GM18870 (cell line): Measurements from ENCODE around the gene MAIP1.

Experiments
- ATAC-seq: cut with Tn5 transposase; IDR thresholded peaks from one replicate; pipeline ENCODE4 v1.9.1; 2021; ENCODE audit warnings: moderate library complexity; ENCODE audit not compliant: unreplicated experiment

Gene MAIP1

DNA sequence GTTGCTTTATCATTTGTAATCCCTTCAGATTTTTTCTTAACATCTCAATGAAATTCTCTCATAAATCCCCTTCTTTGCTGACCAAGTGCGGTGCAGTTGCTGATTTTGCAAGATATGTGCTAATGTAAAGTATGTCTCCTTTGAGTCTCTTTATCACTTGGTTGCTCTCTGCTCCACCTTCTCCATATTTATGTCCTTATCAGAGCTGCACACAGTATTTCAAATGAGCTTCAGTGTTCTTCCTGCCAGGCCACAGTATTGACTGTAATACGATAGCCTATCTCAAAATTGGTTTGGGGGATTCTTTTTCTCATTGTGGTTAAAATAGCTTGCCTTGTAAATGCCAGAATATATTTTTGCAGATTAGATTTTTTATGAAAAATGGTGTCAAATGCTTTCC, 32.2 kb downstream of the MAIP1 start:
- no peak for ATAC-seq

- no peak for ATAC-seq
Observed at GRCh38 chr2:199988151-199988550, 32.8 kb downstream of the MAIP1 start.

DNA sequence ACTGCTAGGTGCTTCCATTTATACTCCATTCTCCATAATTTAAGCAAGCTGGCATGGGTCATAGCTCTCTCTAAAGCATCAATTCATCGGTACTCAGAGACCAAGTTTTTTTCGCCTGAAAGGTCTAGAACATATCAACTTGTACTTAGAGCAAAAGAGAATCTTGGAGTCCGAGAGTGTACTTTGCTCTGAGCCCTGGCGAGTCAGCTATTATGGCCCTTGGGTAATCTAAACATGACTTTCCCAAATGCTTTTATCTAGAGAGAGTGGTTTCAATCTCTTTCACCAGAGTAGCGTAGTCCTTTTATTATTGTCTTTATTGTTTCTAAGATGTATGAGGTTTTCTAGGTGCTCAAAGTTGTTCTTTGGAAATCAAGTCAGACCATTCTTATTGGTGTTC, 34.4 kb downstream of the MAIP1 start:
- ATAC-seq, result no peak

DNA sequence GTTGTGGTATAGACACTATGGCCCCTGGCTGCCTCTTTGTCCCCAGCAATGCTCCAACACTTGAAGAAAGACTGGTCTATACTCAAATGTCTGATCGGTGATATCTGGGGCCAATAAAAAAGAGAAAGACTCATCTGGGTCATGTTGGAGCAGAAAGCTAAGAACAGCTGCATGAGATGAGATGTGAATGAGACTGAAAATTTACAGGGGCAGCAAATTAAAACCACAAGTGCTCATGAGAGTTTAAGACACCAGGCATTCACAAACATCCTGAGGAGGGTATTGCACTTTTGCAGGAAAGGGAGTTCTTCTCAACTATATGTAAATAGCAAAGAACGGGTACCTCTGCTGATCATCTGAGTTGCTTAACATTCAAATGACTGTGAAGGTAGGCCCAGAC, 36.3 kb downstream of the MAIP1 start:
- no peak for ATAC-seq

- no peak for ATAC-seq
Observed at GRCh38 chr2:199992296-199992695, 36.9 kb downstream of the MAIP1 start.

DNA sequence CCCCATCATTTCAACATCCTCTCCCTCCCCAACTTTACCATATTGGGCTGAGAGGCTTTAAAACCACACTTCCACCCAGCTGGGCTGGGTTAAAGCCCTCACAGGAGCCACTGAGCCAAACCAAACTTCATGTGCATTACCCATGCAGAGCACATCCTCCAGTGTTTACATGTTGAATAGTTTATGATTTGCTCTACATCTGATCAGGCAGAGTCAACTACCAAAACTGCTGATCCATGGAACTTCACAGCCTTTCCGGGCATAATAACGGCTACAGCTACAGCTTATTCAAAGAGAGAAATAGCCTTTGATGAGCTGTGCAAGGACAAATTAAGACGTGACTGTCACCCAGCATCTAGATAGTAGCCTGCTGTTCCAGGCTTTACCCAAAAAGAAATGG, 39.0 kb downstream of the MAIP1 start:
- ATAC-seq, result no peak

DNA sequence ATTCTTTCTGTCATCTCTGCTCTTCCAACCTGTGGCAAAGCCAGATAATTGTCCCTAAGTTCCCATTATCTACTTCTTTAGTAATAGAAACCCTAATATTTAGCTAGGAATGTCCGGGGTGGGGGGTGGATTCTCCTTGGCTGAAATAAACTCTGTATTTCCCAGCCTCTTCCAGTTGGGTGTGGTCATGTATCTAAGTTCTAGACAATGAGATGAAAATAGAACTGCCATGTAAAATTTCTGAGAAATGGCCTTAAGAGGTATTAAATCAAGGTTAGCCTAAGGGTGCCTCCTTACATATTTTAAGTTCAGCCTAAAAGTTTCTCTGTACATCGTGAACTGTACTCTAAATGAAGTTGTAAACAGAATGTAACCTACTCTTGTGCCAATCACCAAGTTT, 39.5 kb downstream of the MAIP1 start:
- ATAC-seq, result no peak

- no peak for ATAC-seq
Observed at GRCh38 chr2:199997296-199997695, 41.9 kb downstream of the MAIP1 start.

DNA sequence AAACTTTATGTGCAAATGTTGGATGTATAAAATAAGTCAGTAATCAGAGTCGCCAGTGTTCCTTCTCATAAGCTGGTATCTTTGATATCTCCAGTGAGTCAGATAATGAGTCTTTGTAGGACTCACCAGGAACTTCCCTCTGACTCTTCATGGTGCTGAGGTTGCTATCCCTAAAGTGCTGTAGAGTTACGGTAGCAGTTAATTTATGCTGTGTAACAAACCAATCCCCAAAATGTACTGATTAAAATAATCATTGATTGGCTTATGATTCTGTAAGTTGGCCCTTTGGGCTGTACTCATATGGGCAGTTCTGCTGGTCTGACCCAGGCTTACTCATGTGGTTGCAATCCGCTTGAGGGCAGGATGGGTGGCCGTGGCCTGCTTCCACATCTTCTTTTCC, 43.8 kb downstream of the MAIP1 start:
- no peak for ATAC-seq

- no peak for ATAC-seq
Observed at GRCh38 chr2:200000444-200001163, 45.2 kb downstream of the MAIP1 start.

- no peak for ATAC-seq
Observed at GRCh38 chr2:200003444-200003843, 48.1 kb downstream of the MAIP1 start.

GRCh38 chr2:200005675-200006074, 50.3 kb downstream of the MAIP1 start:
- ATAC-seq, result no peak

DNA sequence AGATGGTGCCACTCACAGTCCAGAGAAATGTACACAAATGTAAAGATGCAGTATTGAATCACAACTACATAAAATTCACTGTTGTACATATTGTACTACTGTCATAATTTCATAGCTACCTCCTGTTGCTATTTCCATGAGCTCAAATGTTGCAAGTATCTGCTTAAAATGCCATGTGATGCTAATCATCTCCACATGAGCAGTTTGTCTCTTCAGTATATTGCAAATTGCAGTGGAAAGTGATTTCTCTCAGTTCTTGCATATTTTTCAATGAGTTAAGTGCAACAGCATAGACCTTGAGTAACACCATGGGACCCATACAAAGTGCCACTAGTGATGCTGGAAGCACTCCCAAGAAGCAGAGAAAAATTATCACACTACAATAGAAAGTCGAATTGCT, 51.9 kb downstream of the MAIP1 start:
- no peak for ATAC-seq

- ATAC-seq, result no peak
Observed at GRCh38 chr2:200012401-200012800, 57.0 kb downstream of the MAIP1 start.
